T1000 (cell line): Measurements from ENCODE around the gene CAMK1D.

Experiments used
- DNase-seq: peaks from one replicate; lab custom pipeline; 2025; ENCODE audit warnings: mixed read lengths; lab: John Stamatoyannopoulos, UW

The CAMK1D gene

DNA sequence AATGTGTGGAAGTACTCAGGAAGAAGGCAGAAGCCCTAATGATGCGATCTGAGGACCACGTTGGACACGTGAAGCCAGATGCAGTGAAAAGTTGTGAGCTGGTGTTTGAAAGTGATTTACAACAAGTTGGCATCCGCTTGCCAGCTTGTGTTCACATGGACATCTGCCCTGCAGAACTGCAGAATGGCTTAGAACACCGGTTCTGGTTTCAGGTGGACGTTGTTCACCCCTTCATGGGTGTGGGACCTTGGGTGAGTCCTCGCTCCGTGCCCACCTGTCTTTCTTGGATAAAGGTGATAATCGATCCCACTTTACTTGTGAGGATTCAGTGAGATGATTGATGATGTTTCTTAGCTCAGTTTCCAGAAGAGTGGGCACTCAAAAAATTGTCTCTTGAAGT is 53.8 kb downstream of the CAMK1D start:
- no peak for DNase-seq

DNA sequence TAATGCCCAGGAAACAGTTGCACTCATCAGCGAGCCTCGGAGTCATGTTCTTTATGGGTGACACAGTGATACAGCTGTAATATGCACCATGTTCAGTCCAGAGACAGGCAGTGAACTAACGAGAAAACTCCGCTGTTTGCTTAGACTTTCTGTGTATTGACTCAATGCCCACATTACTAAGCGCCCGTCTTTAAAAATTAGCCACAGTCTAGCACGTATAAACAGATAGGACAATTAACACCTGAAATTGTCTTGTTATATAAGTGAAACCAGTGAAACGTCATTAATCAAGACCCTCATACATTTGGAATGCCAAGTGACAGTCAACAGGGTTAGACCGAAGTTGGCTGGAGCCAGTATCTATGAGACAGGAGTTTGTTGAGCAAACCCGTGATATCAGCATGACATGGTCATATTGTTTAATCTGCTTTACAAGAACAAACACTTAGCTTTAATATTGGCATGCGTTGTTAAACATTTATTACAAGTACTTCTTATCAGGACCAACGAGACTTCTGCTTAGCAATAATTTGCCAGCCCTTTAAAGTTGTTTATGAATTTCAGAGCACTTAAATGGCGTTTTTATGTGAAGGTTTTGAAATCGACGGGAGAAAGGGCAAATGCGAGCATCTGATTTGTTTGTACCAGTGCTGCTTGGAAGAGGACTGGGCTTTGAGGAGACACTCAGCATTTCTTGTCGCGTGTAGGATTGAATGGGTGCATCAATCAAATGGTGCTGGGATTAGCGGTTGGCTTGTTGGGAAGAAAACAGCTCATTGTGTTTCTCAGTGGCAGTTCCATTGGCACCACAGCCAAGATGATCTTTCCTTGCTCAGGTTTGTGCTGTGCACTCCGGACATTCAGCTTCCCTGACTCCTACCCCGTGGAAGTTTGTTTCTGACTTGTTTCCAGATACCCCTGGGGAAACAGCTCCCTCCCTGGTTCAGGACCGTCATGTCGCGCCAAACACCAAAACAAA is 56.3 kb downstream of the CAMK1D start:
- DNase-seq, result no peak

DNA sequence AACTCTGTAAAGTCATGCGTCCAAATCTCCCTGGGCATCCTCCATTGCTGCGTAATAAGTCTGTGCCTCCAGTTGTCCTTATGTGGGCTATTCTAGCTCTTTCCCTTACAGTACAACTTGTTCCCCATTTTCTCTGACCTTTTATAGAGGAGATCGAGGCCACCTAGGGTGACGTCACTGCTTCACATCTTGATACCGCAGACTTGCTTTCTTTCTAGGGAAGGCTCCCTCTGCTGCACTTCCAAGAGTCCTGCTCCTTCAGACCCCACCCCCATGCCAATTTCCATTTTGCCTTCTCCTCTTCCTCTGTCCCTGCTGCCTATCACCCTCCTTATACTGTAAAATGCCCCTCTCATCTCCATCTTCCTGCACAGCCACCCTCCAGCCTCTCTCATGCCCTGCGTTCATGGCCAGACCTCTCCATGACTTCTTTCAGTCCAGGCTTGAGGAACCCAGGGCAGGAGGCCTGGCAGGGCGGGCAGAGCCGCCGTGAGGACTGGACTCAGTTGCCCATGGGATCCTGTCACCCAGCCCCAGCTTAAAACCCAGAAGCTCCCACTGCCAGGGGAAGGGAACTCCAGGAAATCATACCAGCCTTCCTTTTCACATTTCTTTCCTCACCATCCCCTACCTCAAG is 57.5 kb downstream of the CAMK1D start:
- DNase-seq, result no peak

DNA sequence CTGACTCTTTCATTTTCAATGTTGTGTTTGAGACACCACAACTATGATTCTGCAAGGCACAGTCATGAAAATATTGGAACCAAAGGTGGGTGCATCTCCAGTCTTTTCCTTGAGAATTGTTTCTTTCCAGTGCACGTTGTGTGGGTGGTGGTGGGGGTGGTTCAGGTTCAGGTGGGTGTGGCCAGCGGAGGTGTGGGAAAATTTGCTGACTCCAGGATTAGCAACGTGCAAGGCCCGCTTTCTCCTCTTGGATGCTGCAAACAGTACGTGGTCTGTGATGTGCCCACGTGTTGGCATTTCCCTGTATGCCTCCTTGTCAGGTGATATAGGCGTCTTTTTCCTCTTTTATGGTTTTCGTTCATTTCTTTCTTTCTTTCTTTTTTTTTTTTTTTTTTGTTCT is 59.1 kb downstream of the CAMK1D start:
- no peak for DNase-seq

DNA sequence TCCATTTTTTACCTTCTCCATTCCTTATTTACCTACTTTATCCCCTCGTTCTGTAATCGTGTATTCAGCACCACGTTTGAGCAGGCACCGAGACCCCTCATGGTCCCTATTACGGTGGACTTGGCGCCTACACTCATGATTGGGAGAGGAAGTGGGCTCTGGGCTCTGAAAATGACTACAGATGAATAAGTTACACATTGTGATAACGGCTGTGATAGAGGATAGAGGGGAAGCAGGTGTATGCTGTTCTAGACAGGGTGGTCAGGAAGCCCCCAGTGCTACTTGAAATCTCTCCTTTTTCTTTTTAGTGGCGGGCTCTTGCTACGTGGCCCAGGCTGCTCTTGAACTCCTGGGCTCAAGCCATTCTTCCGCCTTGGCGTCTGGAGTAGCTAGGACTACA is 59.8 kb downstream of the CAMK1D start:
- no peak for DNase-seq

DNA sequence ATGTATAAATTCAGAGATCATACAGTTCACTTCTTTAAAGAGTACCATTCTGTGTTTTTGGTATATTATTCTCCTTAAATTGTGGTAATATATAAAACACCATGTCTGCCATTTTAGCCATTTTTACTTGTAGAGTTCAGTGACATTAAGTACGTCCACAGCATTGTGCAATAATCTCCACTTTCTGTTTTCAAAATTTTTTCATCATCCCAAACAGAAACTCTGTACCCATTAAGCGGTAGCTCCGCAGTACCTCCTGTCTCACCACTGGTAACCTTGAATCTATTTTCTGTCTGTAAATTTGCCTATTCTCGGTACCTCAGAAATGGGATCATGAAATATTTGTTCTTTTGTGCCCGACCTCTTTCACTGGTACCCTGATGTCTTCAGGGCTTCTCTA is 60.3 kb downstream of the CAMK1D start:
- DNase-seq, result no peak

DNA sequence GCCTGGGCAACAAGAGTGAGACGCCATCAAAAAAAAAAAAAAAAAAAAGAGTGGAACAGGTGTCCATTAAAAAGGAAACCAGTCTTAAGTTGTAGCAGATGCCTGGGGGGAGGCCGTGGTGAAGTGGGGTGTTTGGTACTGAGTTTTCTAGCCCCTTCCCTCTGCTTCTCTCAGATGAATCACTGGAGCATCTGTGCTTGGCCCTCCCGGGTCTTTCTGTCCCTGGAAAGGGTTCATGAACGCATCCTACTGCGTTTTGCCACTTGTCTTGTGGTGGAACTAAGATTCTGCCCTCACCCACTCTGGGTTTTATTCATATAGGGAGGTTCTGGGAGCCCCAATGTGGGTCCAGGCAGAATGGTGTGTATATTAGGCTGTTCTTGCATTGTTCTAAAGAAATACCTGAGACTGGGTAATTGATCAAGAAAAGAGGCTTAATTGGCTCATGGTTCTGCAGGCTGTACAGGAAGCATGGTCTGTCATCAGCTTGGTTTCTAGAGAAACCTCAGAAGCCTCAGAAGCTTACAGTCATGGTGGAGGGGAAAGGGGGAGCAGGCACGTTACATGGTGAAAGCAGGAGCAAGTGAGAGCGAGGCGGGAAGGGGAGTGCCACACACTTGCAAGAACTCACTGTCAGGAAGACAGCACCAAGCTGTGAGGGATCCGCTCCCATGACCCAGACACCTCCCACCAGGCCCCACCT is 63.5 kb downstream of the CAMK1D start:
- no peak for DNase-seq

DNA sequence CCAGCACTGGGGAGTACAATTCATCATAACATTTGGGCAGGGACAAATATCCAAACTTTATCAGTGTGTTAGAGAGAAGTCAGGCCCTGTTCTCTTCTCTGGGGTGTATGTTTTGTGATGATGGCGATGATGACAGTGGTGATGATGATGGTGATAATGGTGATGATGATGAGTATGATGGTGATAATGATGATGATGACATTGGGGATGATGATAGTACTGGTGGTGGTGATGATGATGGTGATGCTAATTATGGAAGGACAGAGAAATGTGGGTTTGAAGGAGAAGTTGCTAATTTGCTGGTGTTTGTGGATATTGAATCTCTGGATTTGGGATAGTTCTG is 64.0 kb downstream of the CAMK1D start:
- no peak for DNase-seq

DNA sequence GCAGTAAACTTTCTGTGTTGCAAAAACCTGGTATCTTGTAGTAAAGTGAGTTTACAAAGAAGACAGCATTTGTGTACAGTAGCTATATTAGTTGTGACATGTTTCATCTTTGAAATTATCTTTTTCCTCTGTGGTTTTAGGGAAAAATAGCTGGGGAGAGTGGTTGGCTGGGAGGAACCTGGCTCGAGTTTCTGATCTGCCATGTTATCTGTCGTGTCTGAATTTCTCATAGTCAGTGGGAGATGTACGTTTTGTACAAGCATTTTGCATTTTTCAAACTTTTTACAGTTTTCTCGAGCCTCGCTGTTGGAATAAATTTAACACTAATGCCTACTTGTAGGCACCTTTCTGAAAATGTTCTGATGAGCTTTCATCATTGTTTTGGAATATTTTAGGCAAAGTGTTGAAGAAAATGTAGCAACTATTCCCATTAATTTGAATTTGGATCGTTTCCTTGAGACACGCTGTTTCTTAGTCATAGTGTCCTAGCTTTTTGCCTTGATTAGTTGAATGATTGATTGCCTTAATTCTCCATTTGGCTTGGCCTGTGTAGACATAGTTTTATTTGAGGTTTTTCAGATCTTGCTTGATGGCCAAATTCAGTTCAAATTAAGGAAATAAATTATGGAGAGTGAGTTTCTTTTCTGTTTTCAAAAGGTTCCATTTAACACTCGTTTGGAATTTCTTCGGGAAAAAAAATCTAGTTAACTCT is 65.1 kb downstream of the CAMK1D start:
- DNase-seq, result no peak

DNA sequence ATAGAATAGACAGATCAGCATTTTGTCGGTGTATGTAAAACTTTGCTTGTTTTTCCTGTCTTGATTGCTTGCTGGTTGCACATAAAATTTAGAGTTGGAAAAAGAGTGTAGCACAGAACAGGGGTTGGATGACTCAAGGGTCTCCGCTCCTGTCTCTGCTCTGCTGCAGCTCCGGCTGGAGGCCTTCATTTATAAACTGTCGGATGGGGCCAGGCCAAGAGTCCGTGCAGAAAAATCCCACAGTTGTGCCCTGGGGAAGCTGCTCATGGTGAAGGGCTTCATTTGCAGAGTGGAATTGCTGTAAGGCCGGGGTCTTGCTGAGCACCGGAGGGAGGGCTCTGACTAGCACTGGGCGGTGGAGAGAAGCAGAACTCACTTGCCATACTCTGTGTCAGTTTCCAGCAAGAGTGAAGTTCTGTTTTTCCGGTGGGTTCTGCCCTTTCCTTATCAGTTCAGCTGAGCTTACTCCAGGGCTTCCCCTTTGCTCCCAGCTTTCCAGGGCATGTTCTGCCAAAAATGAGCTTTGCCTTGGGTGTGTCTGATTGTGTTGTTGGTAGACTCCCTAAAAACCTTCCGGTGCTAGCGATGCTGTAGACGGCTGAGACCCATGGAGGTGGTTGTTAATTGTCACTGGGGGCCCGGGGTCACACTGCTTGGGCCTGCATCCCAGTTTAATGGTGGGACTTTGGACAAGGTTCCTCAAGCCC is 67.2 kb downstream of the CAMK1D start:
- DNase-seq, result no peak

DNA sequence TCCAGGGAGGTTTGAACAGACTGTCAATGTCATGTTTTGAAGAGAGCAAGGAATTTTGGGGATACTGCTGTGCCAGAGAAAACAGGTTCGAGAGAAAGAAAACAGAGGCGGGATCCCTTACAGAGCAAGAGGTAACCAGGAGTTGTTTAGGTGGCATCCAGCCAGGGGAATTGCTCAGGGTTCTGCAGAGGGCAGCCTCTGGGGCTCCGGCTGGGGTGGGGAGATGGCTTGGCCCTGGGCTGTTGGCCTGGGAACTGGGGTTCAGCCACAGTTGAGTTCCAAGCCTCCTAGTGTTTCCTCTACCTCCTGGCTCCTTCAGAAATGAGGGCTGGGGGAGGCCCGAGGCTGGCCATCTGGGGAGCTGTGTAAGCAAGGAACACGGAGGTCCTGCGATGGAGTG is 68.0 kb downstream of the CAMK1D start:
- DNase-seq, result no peak

DNA sequence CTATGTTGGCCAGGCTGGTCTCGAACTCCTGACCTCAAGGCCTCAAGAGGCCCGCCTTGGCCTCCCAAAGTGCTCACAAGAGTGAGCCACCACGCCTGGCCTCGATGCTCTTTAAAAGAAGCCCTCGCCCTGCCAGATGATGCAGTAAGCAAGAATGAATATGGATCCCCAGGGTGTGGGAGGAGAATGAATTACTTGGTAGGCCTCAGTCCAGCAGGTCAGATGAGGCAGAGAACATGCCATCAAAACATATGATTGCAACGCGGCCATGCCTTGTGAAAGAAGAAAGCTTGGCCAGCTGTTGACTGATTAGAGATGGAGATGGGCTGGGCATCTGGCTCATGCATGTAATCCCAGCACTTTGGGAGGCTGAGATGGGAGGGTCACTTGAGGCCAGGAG is 68.7 kb downstream of the CAMK1D start:
- no peak for DNase-seq

DNA sequence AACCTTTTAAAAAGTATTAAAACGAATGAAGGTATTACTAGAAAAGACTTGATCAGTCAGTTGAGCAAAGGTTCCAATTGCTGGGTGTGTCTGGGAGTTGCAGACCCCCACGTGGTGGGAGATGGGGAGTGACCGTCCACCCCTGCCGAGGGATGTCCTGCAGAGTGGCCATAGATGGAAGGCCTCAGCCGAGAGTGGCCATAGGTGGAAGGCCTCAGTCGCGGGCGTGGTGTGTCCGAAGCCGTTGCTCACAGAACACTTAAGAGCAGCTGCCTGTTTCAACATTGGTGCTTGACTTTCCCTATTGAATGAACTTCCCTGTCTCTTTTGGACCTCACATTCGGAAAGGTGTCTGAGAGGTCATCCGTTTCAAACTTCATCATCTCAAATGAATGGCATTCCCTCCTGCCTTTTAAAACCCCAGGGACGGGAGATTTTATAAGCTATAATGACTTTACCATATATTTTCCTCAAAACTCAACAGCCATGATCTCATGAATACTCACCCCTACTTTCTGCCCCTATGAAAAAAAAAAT is 69.4 kb downstream of the CAMK1D start:
- no peak for DNase-seq

DNA sequence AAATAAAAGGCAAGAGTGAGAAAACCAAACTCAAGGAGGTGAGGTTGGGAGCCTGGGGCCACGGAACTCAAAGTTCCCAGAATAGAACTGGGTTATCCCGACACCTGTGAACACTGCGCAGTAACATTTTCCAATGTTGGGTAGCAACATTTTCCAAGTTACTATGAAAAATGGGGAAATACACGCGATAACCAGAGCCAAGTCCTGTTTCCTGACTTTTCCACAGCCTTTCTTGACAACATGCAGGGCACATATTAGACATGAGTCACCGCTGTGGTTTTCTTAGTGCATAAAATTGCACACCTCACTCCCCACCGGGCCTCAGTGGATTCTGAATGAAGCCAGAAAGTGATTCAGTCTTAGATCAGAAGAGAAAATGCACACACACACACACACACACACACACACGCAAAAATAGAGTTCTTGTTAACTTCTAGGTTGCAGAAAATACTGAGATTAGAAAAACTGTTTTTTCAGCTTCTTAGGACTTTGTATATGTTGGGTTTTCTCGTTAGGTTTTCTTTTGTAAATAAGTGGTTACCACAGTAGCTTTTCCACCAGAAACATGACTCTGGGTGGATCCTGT is 70.0 kb downstream of the CAMK1D start:
- DNase-seq, result no peak

DNA sequence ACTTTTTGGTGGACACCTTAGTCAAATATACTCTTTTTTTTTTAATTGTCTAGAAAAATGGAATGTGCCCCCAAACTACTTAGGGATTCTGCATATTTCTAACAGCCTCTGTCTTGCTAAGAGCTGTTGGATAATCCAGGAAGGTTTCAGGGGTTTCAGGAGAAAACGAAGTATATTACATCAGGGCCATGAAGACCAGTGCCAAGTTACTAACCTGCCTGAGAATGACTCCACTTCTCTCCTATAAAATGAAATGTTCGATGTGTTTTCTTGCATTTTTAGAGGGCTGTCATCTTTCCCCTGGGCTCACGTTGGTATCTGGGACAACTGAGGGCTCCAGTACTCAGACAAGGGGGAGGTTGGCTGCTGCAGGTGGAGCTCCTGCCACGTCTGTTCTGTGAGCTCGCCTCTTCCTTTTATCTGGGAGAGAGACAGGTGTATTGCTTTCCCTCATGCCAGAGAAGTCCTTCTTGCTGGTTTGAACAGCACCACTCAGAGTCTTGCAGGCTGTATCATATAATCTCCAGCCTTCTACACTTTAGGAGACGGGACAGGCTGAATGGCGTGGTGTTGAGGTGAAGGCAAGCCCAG is 71.3 kb downstream of the CAMK1D start:
- no peak for DNase-seq

DNA sequence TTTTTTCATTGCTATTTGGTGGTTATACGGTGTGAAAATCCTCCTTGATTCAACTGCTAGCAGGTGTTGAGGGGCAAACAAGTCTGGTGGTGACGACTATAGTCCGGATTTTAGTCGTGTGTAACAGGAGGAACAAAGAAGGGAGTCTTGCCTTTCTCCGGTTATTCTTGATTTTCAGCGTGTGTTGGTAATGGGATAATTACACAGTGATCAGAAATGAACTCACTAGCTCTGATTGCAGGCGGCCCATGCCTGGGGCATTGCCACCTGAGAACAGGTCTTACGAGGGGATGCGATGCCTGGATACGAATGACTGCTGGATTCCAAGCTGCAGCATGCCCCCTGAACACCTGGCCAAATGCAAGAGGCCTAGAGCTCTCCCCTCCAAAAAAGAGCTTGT is 72.8 kb downstream of the CAMK1D start:
- DNase-seq, result no peak

DNA sequence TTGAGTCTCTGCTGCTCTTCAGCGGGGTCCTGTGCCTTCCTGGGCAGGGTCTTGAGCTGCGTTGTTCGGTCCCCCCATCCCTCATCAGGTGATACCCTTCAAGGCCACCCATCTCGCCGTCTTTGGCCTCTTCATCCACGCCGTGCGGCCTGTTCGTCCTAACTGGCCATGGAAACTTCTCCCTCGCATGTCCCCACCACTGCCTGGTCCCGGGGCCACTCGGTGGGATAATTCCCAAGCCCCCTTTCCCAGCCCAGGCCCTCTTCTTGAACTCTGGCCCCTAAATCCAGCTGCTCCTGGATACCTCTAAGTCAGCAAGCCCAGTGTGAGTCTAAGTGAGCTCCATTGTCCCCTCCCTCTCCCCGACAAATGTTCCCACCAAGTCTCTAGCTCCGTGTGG is 74.5 kb downstream of the CAMK1D start:
- no peak for DNase-seq

DNA sequence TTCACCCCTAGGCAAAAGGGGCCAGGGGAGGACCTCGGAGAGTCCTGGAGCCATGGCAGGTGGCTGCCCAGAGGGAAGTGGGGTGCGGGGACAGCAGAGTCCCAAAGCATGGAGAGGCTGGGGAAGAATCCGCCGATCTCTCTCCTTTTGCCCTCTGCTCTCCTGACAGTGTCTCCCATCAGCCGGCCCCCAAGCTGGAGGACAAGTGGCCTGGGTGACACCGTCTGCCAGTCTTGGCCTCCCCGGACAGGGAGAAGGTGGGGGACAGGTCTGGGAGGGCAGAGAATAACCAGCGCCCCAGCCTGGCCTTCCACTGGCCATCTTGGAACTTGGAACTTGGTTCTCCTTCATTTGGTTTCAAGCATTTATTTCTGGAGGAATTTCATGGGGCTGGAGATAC is 77.9 kb downstream of the CAMK1D start:
- DNase-seq, result no peak

DNA sequence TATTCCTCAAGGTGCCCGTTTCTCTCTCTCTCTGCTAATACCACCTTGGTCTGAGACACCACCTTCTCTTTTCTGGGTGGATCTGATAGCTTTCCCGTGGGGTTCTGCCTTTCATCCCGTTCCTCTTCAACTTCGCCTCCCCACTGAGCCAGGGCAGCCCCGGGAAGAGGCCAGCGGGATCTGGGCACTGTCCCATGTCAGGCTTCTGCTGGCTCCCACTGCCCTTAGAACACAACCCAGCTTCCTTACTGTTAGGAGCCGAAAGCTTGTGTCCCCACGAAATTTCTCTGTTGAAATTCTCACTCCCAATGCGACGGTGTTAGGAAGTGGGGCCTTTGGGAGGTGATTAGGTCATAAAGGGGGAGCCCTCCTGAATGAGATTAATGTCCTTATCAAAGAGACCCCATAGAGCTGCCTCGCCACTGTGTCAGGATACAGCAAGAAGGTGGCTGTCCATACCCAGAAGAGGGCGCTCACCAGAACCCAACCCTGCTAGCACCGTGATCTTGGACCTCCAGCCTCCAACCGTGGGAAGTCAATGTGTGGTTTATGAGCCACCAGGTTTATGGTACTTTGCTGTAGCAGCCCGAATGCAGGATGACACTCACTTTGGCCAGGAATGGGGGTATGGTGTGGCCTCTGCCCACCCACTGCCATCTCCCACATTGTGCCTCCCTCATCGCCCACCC is 79.2 kb downstream of the CAMK1D start:
- DNase-seq, result no peak

DNA sequence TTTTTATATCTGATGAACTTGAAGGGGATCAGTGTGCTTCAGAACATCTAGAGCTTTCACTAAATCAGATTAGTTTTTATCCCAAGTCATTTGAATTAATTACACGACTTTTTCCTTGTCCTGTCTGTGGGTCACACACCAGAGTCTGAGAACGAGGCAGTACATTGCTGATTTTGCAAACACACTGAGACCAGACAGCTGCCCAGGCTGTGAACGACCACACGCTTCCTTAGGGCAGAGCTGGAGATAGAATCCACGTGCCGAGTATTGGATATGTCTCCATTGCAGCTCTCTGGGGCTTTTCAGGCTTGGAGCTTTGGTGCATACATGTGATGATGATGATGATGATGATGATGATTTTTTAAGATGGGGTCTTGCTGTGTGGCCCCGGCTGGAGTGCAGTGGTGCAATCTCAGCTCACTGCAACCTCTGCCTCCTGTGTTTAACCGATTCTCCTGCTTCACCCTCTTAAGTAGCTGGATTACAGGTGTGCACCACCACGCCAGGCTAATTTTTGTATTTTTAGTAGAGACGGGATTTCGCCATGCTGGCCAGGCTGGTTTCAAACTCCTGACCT is 81.1 kb downstream of the CAMK1D start:
- no peak for DNase-seq
